Measurements from ENCODE around the gene CDV3.

Gene CDV3

DNA sequence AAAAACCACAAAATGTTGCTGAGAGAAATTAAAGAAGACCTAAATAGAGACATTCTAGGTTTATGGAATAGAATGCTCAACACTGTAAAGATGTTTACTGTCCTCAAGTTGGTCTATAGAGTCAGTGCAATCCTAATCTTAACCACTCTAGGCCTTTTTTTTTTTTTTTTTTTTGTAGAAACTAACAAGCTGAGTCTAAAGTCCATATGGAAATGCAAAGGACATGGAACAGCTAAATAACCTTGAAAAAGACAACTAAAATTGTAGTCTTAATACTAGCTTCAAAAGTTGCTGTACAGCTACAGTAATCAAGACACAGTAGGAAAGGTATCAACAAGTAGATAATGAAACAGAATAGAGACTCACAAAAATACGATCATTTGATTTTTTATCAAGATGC is 32.9 kb downstream of the CDV3 start:
- no peak for DNase-seq (ENCODE audit: low read depth, low spot score)

DNA sequence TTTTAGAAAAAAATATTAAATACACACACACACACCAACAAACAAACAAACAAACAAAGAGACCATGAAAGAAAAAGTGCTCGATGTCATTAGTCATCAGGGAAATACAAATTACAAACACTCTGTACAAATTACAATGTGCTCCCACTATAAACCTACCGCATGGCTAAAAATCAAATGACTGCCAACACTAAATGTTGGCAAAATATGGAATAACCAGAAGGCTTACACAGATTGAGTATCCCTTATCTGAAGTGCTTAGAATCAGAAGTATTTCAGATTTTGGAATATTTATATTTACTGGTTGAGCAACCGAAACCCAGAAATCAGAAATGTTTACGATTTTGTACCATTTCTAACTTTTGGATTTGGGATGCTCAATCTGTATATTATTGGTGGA is 33.4 kb downstream of the CDV3 start:
- no peak for DNase-seq (ENCODE audit: low read depth, low spot score)

DNA sequence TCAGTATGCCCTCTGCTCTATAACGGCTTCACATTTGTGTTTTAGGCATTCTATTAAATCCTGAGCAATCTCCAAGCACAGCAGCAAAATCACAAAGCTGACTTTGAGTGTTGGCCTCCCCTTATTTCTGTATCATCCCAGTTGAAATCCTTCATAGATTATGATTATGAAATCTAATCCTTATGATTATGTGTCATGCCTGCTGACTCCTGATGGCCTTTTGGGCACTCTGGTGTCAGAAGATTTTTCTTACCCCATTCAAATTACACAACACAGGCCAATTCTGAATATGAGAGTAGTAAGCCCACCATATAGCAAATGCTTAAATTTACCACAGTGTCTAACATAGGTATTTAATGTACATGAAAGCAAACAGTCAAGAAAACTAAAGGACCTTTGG is 34.3 kb downstream of the CDV3 start:
- DNase-seq (ENCODE audit: low read depth, low spot score), result no peak

DNA sequence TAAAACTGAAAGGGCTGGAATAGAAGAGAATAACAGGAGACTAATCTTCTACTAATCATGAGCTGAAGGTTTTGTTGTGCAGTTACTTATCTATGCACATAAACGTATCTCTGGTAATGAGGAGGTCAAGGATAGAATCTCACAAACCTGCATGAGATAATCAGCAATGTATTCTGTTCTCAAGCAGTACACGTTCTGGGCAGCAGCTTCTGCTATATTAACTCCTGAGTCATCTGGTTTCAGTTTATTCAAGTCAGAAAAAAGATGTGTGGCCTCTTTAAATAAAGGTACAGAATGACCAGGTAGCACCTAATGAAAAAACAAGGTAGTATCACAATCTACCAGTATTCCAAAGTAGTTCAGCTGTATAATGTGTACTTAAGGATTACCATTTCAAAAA is 34.9 kb downstream of the CDV3 start:
- no peak for DNase-seq (ENCODE audit: low read depth, low spot score)

DNA sequence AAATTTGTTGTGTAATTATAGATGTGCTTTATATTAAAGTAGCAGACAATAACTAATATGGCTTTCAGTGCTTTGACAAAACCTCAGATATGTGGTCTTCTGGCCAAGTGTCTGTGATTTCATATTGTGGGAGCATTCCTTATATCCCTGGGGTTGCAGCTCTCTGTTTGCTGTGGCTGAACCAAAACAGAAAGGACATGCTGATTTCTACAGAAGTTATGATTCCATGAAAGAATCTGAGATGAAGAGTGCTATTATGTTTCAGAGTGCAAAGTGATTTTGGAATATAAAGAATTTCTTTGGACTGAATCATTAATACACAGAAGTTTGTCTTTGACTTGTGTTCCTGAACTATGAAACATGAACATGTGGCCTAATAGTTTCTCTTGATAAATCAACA is 36.5 kb downstream of the CDV3 start:
- DNase-seq (ENCODE audit: low read depth, low spot score), result no peak

DNA sequence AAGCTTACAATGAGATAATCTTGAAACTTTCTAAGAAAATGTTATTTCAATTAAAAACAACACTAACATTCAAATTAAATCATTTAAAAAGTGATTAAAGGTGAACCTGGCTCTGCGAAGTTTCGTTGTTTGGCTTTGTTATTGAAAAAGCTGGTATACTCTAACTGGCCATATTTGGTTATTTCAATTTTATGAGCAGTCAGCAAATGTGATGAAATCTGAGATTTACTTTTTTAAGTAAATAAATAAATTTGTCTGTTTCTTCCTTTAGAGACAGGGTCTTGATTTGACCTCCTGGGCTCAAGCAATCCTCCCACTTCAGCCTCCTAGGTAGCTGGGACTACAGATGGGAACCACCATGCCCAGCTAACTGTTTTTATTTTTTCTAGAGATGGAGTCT is 38.0 kb downstream of the CDV3 start:
- no peak for DNase-seq (ENCODE audit: low read depth, low spot score)

DNA sequence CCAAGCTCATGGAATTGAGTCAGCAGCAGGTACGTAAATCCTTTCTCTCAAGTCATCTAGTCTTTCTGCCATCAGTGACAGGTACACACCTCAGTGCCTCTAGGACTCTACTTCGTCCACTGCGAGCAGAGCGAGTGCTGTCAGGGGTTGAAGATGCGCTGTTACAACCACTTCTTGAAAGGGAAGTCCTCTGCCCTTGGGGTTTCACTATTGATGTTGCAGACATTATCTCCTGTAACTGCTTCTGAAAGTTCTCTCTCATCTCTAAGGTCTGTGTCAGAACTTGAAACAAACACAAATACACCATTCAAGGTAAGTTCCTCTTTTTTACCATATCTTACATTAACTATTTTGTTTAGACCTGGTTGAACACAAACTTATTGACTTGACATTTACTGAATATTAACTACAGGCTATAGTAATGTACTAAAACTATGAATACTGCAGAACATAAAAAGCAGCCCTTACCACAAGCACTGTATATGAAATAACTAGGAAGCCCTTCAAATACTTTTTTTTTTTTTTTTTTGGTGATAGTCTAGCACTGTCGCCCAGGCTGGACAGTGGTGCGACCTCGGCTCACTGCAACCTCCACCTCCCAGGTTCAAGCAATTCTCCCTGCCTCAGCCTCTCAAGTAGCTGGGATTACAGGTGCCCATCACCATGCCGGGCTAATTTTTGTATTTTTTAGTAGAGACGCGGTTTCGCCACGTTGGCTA is 46.7 kb downstream of the CDV3 start:
- no peak for DNase-seq (ENCODE audit: low read depth, low spot score)

DNA sequence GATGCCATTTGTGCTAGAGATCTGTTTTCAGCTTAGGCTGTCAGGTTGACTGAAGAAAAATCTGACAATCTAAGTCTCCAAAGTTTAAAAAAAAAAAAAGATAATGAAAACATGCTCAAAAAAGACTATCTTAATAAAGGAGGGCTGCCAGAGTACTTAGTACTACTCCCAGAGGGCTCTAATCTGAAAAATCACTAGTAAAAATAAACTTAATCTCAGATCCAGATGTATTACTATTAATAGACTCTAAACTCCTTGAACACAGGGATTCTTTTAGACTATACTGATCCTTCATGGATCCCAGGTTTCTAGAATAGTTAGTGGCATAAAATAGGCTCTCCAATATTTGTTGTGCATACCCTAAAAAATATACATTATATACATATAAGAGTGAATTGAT is 54.3 kb downstream of the CDV3 start:
- DNase-seq (ENCODE audit: low read depth, low spot score), result no peak

DNA sequence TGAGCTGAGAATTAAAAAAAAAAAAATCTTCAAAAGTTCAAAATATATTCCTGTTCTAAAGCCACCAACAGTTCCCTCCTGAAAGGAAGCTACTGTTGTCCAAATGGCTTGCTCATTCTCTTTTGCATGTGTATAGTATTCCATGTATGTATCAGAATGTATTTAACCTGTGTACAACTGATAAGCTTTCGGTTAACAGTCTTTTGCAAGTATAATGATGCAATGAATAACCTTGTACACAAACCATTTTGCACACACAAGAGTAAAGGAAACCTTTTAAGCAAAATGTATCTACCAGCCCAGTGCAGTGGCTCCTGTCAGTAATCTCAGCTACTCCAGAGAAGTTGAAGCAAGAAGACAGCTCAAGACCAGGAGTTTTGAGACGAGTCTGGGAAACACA is 55.7 kb downstream of the CDV3 start:
- no peak for DNase-seq (ENCODE audit: low read depth, low spot score)

DNA sequence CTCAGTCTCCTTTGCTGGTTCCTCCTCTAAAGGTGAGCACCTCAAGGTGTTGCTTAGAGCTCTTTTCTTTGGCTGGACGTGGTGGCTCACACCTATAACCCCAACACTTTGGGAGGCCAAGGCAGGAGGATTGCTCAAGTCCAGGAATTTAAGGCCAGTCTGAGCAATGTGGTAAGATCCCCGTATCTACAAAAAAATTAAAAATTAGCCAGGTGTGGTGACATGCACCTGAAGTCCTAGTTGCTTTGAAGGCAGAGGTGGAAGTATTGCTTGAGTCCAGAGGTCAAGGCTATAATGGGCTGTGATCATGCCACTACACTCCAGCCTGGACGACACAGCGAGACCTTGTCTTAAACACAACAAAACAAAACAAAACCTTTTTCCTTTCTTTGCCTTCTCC is 60.0 kb downstream of the CDV3 start:
- DNase-seq (ENCODE audit: low read depth, low spot score), result no peak

Measured in activated naive CD8-positive, alpha-beta T cell treated with anti-CD3 and anti-CD28 coated beads, Interleukin-2, amount 50 U/mL, for 16 hours (primary cell).